Bronchial epithelial cell (primary cell): ENCODE results near the gene IL25. TPM values are rescaled to one million over a fixed set of nuclear protein-coding genes. Genes with fewer than 3 reads are reported as not detected.
"Not testable (repeated sequence)": the region's sequence is repeated elsewhere in the genome, so short reads cannot be mapped to it uniquely, and the experiment has no call there.

Experiments
- DNase-seq: peaks from one replicate; pipeline ENCODE4 v3.0.0-alpha.2; 2010; ENCODE audit warnings: low read depth
- FAIRE-seq: peaks from 2 replicates; lab custom pipeline; 2011; peaks lifted over from hg19 to GRCh38; lab: Jason Lieb, UNC
- H3K27me3 ChIP-seq: 2 replicates; pipeline ENCODE4 v1.5.1; 2011; ENCODE audit warnings: low read length; ENCODE audit not compliant: control insufficient read depth, insufficient read depth
- H3K36me3 ChIP-seq: 2 replicates; pipeline ENCODE4 v1.5.1; 2011; ENCODE audit warnings: low read length; ENCODE audit not compliant: control insufficient read depth, insufficient read depth
- H3K4me3 ChIP-seq: 2 replicates; pipeline ENCODE4 v1.5.1; 2011; ENCODE audit warnings: mild to moderate bottlenecking, low read depth, low read length, control low read depth
- CTCF ChIP-seq: IDR thresholded peaks from 2 replicates; pipeline ENCODE4 v1.5.1; 2011; ENCODE audit warnings: mild to moderate bottlenecking, moderate library complexity, low read length, control low read depth, inconsistent platforms; ENCODE audit not compliant: insufficient read depth, severe bottlenecking
- total RNA-seq: library from RNA; depleted of rRNA; stranded (reverse); fragments of >200 nt; gene quantifications from 2 replicates; pipeline ENCODE4 v1.2.1, GENCODE V29; 2014

The IL25 gene
- total RNA-seq, 1 donor from 2014 or later: not detected

GRCh38 chr14:23421594-23421993 is 49.0 kb downstream of the IL25 start:
- Histone ChIP-seq H3K36me3 (no peaks in the 10 kb centered on the region), H3K27me3 (peaks cover 6% of the 10 kb centered on the region), H3K4me3 (no peak overlapping the region)
- FAIRE-seq: no peak
- no peak for DNase-seq
- no peak for TF ChIP-seq CTCF

DNA sequence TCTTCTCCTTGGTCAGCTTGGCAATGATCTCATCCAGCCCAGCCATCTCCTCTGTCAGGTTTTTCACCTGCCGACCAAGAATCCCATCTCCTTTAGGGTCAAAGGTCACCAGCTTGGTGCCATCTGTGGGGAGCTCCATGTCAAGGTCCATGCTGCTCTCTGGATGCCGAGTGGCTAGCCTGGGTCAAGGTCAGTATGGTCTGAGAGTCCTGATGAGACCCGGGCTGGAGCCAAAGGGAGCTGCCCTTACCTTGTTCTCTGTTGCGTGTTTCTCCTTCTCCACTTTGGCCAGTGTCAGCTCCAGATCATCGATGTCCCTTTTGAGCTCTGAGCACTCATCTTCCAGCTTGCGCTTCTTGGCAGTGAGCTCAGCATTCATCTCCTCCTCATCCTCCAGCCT is 51.0 kb downstream of the IL25 start:
- no peak for TF ChIP-seq CTCF
- Histone ChIP-seq H3K36me3 (no peaks in the 10 kb centered on the region), H3K27me3 (peaks cover 6% of the 10 kb centered on the region), H3K4me3 (no peak overlapping the region)
- FAIRE-seq (no peak), DNase-seq (no peak)

- DNase-seq: no peak
- no peak for TF ChIP-seq CTCF
- H3K27me3 ChIP-seq: peaks cover 3% of the 10 kb centered on the region
- no peaks in the 10 kb centered on the region for H3K36me3 ChIP-seq
- no peak overlapping the region for H3K4me3 ChIP-seq
- FAIRE-seq: no peak
These were observed 52.6 kb downstream of the IL25 start for GRCh38 chr14:23425169-23425568.

- not testable (repeated sequence) for H3K27me3 ChIP-seq, DNase-seq, FAIRE-seq, H3K4me3 ChIP-seq, H3K36me3 ChIP-seq
These were observed 53.2 kb downstream of the IL25 start for GRCh38 chr14:23425798-23426197.

Other genes with a start within 250 kb of the IL25 start
- gene SLC7A8, start 189.1 kb upstream of the IL25 start, total RNA-seq: 1.1 and 9.0 TPM in 2 replicates
- gene RNF212B, start 134.9 kb upstream of the IL25 start, total RNA-seq: not detected in 2 replicates
- gene HOMEZ, start 86.7 kb upstream of the IL25 start, total RNA-seq: 5.0 and 6.3 TPM in 2 replicates
- 2.9 and 3.4 TPM in 2 replicates for gene PPP1R3E, start 70.0 kb upstream of the IL25 start, total RNA-seq
- 25.0 and 31.7 TPM in 2 replicates for gene BCL2L2, start 66.0 kb upstream of the IL25 start, total RNA-seq
- gene PABPN1, start 51.4 kb upstream of the IL25 start, total RNA-seq: 114 and 134 TPM in 2 replicates
- 0.79 and 0.90 TPM in 2 replicates for gene SLC22A17, start 19.9 kb upstream of the IL25 start, total RNA-seq
- gene EFS, start 7.6 kb upstream of the IL25 start, total RNA-seq: 2.4 and 5.4 TPM in 2 replicates
- not detected in 2 replicates for gene CMTM5, start 4.2 kb downstream of the IL25 start, total RNA-seq
- not detected in 2 replicates for gene MYH6, start 35.5 kb downstream of the IL25 start, total RNA-seq
- not detected in 2 replicates for gene MYH7, start 62.9 kb downstream of the IL25 start, total RNA-seq
- 61.6 and 67.4 TPM in 2 replicates for gene NGDN, start 96.9 kb downstream of the IL25 start, total RNA-seq
- gene ZFHX2, start 179.0 kb downstream of the IL25 start, total RNA-seq: 0.13 and 0.26 TPM in 2 replicates
- 3.6 and 4.5 TPM in 2 replicates for gene THTPA, start 183.5 kb downstream of the IL25 start, total RNA-seq
- 40.5 and 44.4 TPM in 2 replicates for gene AP1G2, start 195.0 kb downstream of the IL25 start, total RNA-seq
- not detected in 2 replicates for gene JPH4, start 206.0 kb downstream of the IL25 start, total RNA-seq